ENCODE data around the gene KISS1. TPM values are rescaled to one million over a fixed set of nuclear protein-coding genes. Genes with fewer than 3 reads are reported as not detected.

The KISS1 gene
- total and polyA plus RNA-seq, 2 of the 4 experiments (the other 2 are of a cell fraction): 11.7 to 27.3 TPM

- no peak for TF ChIP-seq CHD1 (IDR thresholded peaks at IDR 0.05; ENCODE audit: low read depth, low read length)
These were observed 20.8 kb upstream of the KISS1 start (continued) for GRCh38 chr1:204216880-204217647.

- no peak for DNase-seq
- TF ChIP-seq CHD1 (IDR thresholded peaks at IDR 0.05; ENCODE audit: low read depth, low read length) (no peak), CTCF (conservative IDR thresholded peaks at IDR 0.05; ENCODE audit: low read depth, low read length) (no peak), RAD21 (IDR thresholded peaks at IDR 0.05; ENCODE audit: low read length) (no peak), RCOR1 (IDR thresholded peaks at IDR 0.05; ENCODE audit: insufficient replicate concordance, low read length) (no peak), NFE2L2 (IDR thresholded peaks at IDR 0.05; ENCODE audit: low read depth, low read length) (no peak), BHLHE40 (IDR thresholded peaks at IDR 0.05; ENCODE audit: low read depth, low read length) (no peak), CEBPB (IDR thresholded peaks at IDR 0.05; ENCODE audit: low read depth, low read length) (no peak), POLR2A (IDR thresholded peaks at IDR 0.05; ENCODE audit: low read depth, low read length) (no peak), RFX5 (IDR thresholded peaks at IDR 0.05; ENCODE audit: low read depth, low read length) (no peak), ELK1 (IDR thresholded peaks at IDR 0.05; ENCODE audit: borderline replicate concordance, low read depth, low read length) (no peak), MAFK (IDR thresholded peaks at IDR 0.05; ENCODE audit: low read depth, low read length) (no peak), SMC3 (IDR thresholded peaks at IDR 0.05; ENCODE audit: low read depth, low read length) (no peak), MAZ (IDR thresholded peaks at IDR 0.05; ENCODE audit: borderline replicate concordance, low read depth, low read length) (no peak)
These were observed 19.9 kb upstream of the KISS1 start for GRCh38 chr1:204216236-204216635.

More at GRCh38 chr1:204216236-204216635, 19.9 kb upstream of the KISS1 start:
- Histone ChIP-seq H4K5ac (ENCODE audit: low read depth, low read length) (no peak overlapping the region), H2AK9ac (replicated peaks; ENCODE audit: low read depth, low read length, poor library complexity) (no peak overlapping the region), H3K4me3 (ENCODE audit: insufficient read depth, low read depth, low read length) (no peak overlapping the region), H3K4ac (ENCODE audit: low read depth, low read length) (no peak overlapping the region), H3K9ac (ENCODE audit: low read depth, low read length) (no peak overlapping the region), H2AFZ (replicated peaks; ENCODE audit: low read length, poor library complexity) (no peak overlapping the region), H3K27ac (ENCODE audit: insufficient read depth, low read length) (no peak overlapping the region), H3K4me2 (ENCODE audit: low read depth, low read length) (no peak overlapping the region), H4K20me1 (ENCODE audit: insufficient read depth, low read length) (no peaks in the 10 kb centered on the region), H4K91ac (ENCODE audit: insufficient read depth, low read depth, low read length) (no peak overlapping the region), H3K23ac (ENCODE audit: low read depth, low read length) (no peak overlapping the region), H3K14ac (replicated peaks; ENCODE audit: low read depth, low read length) (no peak overlapping the region), H3K9me1 (ENCODE audit: insufficient read depth, low read length) (no peaks in the 10 kb centered on the region; the same call in 1 of the 2 replicates), H3K27me3 (ENCODE audit: control insufficient read depth, insufficient read depth, low read length) (no peaks in the 10 kb centered on the region; the same call in 1 of the 2 replicates), H4K8ac (ENCODE audit: low read depth in 2 of 2, low read length in 2 of 2) (no peak overlapping the region), H2BK120ac (ENCODE audit: low read depth, low read length) (no peak overlapping the region), H3K4me1 (ENCODE audit: control insufficient read depth, insufficient read depth, low read length) (peaks cover 3% of the 10 kb centered on the region; the same call in 1 of the 2 replicates), H2BK15ac (ENCODE audit: low read depth, low read length) (no peak overlapping the region), H2BK20ac (ENCODE audit: low read depth, low read length) (no peak overlapping the region), H2AK5ac (ENCODE audit: low read depth, low read length) (no peak overlapping the region), H3K56ac (ENCODE audit: extremely low read depth, insufficient read depth, low read length) (no peak overlapping the region), H3K79me1 (ENCODE audit: low read depth in 1 of 2, low read length in 2 of 2) (no peaks in the 10 kb centered on the region), H3K9me3 (ENCODE audit: control insufficient read depth, insufficient read depth, low read length) (no peaks in the 10 kb centered on the region), H3K18ac (ENCODE audit: low read depth, low read length) (no peak overlapping the region), H2BK5ac (ENCODE audit: low read depth, low read length, poor library complexity, severe bottlenecking) (no peak overlapping the region), H3K36me3 (ENCODE audit: control insufficient read depth, insufficient read depth, low read length) (peaks cover 5% of the 10 kb centered on the region; the same call in 1 of the 2 replicates)
- no CpG with 5 or more reads among the region's 4 CpGs for WGBS, 2 experiments (ENCODE audit: extremely low coverage in 2 of 2, insufficient read length in 1 of 2)
- ChIA-PET POLR2A (ENCODE audit: unreplicated experiment) (no interaction called here), CTCF (interaction anchor here (1.0 to 3.4 kb wide), 7 partner anchors 9 to 182 kb away, joined by 3 to 17 read pairs (median 4); partner anchors contain the start of gene PLEKHA6)
- dilution Hi-C loops (cut with HindIII; ENCODE audit: low sequenced_read_pairs, unreplicated experiment): no loop called here
- no TSS peak for BruUV-seq (replicated peaks)
- intact Hi-C loops (cut with micrococcal nuclease): no loop called here
- ATAC-seq (ENCODE audit: low read depth): no peak
- in situ Hi-C loops (cut with MboI; ENCODE audit: low sequenced_read_pairs): no loop called here

Measured in IMR-90 (cell line).